Lung (tissue), 12 donors: ENCODE measurements around the gene TRPM4. TPM values are rescaled to one million over a fixed set of nuclear protein-coding genes. Genes with fewer than 3 reads are reported as not detected.

ENCODE experiments used
- ATAC-seq: fragments of 200-7000 bp; cut with Tn5 transposase; one replicate; pipeline ENCODE4 v1.9.1; 2020; ENCODE audit warnings: moderate number of reproducible peaks; ENCODE audit not compliant: insufficient read depth, low FRiP score
- DNase-seq, 3 donors: peaks; one replicate each; pipeline ENCODE4 v3.0.0-alpha.2; 2013 to 2017
- H3K27ac ChIP-seq, 2 donors: one replicate each; pipeline ENCODE4 v1.5.1; 2013; ENCODE audit warnings: mild to moderate bottlenecking in 2 of 2, moderate library complexity in 2 of 2, control low read depth in 1 of 2, inconsistent platforms in 1 of 2, low read depth in 1 of 2, low read length in 1 of 2
- H3K27me3 ChIP-seq, 3 donors: one replicate each; pipeline ENCODE4 v1.5.1; 2013; ENCODE audit warnings: low read length in 2 of 3; ENCODE audit not compliant: control insufficient read depth in 3 of 3, insufficient read depth in 3 of 3
- H3K36me3 ChIP-seq, 4 donors: one replicate each; pipeline ENCODE4 v1.5.1; 2013; ENCODE audit warnings: low read length in 4 of 4, mild to moderate bottlenecking in 1 of 4, moderate library complexity in 1 of 4; ENCODE audit not compliant: control insufficient read depth in 4 of 4, insufficient read depth in 4 of 4
- H3K4me1 ChIP-seq, 5 donors: one replicate each; pipeline ENCODE4 v1.5.1; 2013; ENCODE audit warnings: low read length in 5 of 5, mild to moderate bottlenecking in 2 of 5, moderate library complexity in 1 of 5; ENCODE audit not compliant: control insufficient read depth in 5 of 5, insufficient read depth in 5 of 5
- H3K4me3 ChIP-seq: one replicate; pipeline ENCODE4 v1.5.1; 2013; ENCODE audit warnings: mild to moderate bottlenecking, control low read depth, moderate library complexity
- H3K9ac ChIP-seq, 2 donors: one replicate each; pipeline ENCODE4 v1.5.1; 2013; ENCODE audit warnings: low read length in 2 of 2, control low read depth in 1 of 2; ENCODE audit not compliant: insufficient read depth in 1 of 2
- H3K9me3 ChIP-seq, 4 donors: one replicate each; pipeline ENCODE4 v1.5.1; 2013; ENCODE audit warnings: low read length in 3 of 4, mild to moderate bottlenecking in 1 of 4, moderate library complexity in 1 of 4; ENCODE audit not compliant: control insufficient read depth in 4 of 4, insufficient read depth in 3 of 4
- CTCF ChIP-seq: IDR thresholded peaks from 2 replicates; pipeline ENCODE4 v1.5.1; 2012; ENCODE audit warnings: mild to moderate bottlenecking; ENCODE audit errors: control extremely low read depth, extremely low read depth
- WGBS, 2 donors: extraction: QIAGEN DNeasy Blood & Tissue Kit; methylation state at CpG; one replicate each; pipeline ENCODE4 v1.1.7; 2013; 5-methylcytosine and 5-hydroxymethylcytosine counted together
- polyA plus RNA-seq, 2 donors: library from polyadenylated mRNA; stranded (reverse); fragments of 200-250 nt; gene quantifications; one replicate each; pipeline ENCODE4 v1.2.1, GENCODE V29; 2013
- total RNA-seq, 2 donors: library from RNA; depleted of rRNA in 1 of 2; stranded (reverse); fragments of >200 nt in 1 of 2; gene quantifications; one replicate each; pipeline ENCODE4 v1.2.1, GENCODE V29; 2014 to 2021
- donor health status: control.
- donor health status: control.
- donor health status: Bipolar disorder and iron deficiency.
- donor health status: healthy.
- donor health status: DM: yes; HTN: yes; CAD: no.

The TRPM4 gene
- total and polyA plus RNA-seq, 4 donors = 15.6 to 70.1 (median 22.4) TPM

GRCh38 chr19:49165111-49165750, 7.6 kb downstream of the TRPM4 start:
- Histone ChIP-seq H3K4me3 (no peak overlapping the region), H3K27me3 (no peaks in the 10 kb centered on the region), H3K9me3 (no peaks in the 10 kb centered on the region), H3K27ac (peak overlapping the region; percentile 48 to 86), H3K9ac (no peak overlapping the region), H3K36me3 (peaks cover 0 to 8% (median 0%) of the 10 kb centered on the region in 4 donors), H3K4me1 (peaks cover 0 to 12% (median 8%) of the 10 kb centered on the region in 5 donors)
- TF ChIP-seq CTCF = no peak
- no peak for ATAC-seq
- peak in 2 of 3 donors; percentile 52 to 62 for DNase-seq
- 49 to 73% methylated on average over 24 of the region's 24 CpGs for WGBS, 2 donors

GRCh38 chr19:49165865-49166301, 8.3 kb downstream of the TRPM4 start:
- Histone ChIP-seq H3K9ac (no peak overlapping the region), H3K36me3 (peaks cover 0 to 10% (median 0%) of the 10 kb centered on the region in 4 donors), H3K4me3 (no peak overlapping the region), H3K27ac (peak overlapping the region; percentile 48 to 86), H3K27me3 (no peaks in the 10 kb centered on the region), H3K9me3 (no peaks in the 10 kb centered on the region), H3K4me1 (peaks cover 0 to 12% (median 8%) of the 10 kb centered on the region in 5 donors)
- ATAC-seq = no peak
- DNase-seq = peak in 1 of 3 donors; percentile 26
- TF ChIP-seq CTCF = no peak
- 58 to 63% methylated on average over 30 of the region's 30 CpGs for WGBS, 2 donors

- Histone ChIP-seq H3K9me3 (no peaks in the 10 kb centered on the region), H3K4me3 (no peak overlapping the region), H3K9ac (no peak overlapping the region), H3K27me3 (no peaks in the 10 kb centered on the region), H3K4me1 (peaks cover 0 to 12% (median 8%) of the 10 kb centered on the region in 5 donors), H3K36me3 (peaks cover 0 to 20% (median 4%) of the 10 kb centered on the region in 4 donors), H3K27ac (no peak overlapping the region)
- WGBS, 2 donors = 87 to 95% methylated on average over 25 of the region's 25 CpGs
- ATAC-seq (no peak), DNase-seq (no peak)
- TF ChIP-seq CTCF = no peak
These were observed 10.3 kb downstream of the TRPM4 start for GRCh38 chr19:49167857-49168409.
